NCI-H460 (cell line): ENCODE data around the gene FAM25G. TPM values are rescaled to one million over a fixed set of nuclear protein-coding genes. Genes with fewer than 3 reads are reported as not detected.
"Not testable (repeated sequence)": the region's sequence is repeated elsewhere in the genome, so short reads cannot be mapped to it uniquely, and the experiment has no call there.

Experiments used
- DNase-seq: peaks from one replicate; pipeline ENCODE4 v3.0.0-alpha.2; 2016; ENCODE audit warnings: low read depth; ENCODE audit errors: extremely low read depth
- polyA plus RNA-seq: library from polyadenylated mRNA; depleted of rRNA; stranded (reverse); fragments of >200 nt; gene quantifications from 2 replicates; pipeline ENCODE4 v1.2.3, GENCODE V29; 2014; cell fraction: nucleus; rRNA removed
- total RNA-seq: library from RNA; depleted of rRNA; stranded (reverse); fragments of >200 nt; shearing (Covaris generic); gene quantifications from 2 replicates; pipeline ENCODE4 v1.2.3, GENCODE V29; 2014; rRNA removed

Gene FAM25G
- total RNA-seq, result not detected in 2 replicates
- not detected in 2 replicates for polyA plus RNA-seq

DNA sequence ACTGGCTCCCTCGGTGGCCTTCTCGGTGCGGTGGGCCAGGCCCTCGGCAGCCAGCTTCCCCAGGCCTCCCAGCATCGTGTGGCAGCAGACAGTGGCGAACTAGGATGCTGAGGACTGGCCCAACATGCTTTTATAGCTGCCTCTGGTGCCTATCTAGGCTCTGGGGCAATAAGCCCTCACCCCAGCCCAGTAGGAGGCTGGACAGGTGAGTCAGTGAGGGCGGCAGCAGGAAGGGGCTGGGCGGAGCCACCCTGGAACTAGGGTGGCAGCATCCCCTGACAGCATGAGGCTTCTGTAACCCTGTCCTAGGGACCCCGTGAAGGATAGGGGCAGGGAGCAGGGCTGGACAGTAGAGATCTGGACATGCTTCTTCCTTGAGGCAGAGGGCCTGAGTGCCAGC is at the start of gene FAM25G:
TSS of gene FAM25G (minus strand) at position 101 of the 400 bp plus-strand sequence. CDS start at position 75, 26 bp downstream.
- DNase-seq, result not testable (repeated sequence)

- DNase-seq, result not testable (repeated sequence)
Measured at GRCh38 chr10:47536430-47536829, 44.9 kb upstream of the FAM25G start.

- DNase-seq, result not testable (repeated sequence)
Measured at GRCh38 chr10:47523475-47523874, 32.0 kb upstream of the FAM25G start, which contains the start of gene AGAP9. Gene AGAP9, minus strand, starts transcription at chr10:47523638. Its CDS starts 112 bp downstream, at chr10:47523526.

DNA sequence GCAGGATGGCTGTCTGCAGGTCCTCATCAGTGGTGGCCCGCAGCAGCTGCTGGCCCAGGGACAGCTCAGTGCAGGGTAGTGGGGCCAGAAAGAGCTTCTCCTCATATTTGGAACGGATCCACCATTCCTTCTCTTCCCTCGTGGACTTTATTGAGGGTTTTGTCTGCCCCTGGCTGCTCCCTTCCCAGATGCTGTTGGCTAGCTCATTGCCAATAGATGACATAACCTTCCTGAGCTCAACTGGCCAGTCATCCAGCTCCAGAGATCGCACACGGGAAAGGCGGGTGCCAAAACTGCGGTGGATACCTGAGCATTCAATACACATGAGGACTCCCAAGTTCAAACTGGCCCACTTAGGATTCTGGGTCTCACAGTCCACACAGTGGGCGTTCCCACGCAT is 10.8 kb upstream of the FAM25G start:
- not testable (repeated sequence) for DNase-seq

DNA sequence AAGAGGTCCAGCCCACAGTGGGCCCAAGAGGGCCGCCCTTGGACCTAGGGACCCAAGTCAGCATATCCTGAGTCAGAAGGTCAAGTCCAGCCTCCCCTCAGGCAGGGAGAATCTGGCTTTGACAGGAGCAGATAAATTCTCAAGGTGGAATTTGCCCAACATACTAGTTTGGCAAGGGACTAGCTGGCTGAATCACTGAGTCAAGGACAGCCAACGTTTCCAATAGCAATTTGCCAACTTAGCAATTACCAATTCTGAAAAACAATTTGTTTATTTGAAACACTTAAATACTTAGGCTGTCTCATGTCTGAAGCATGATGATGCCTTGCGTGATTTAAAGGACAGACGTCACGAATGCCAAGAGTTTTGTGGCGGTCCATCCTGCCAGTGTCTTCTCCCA is 2.7 kb upstream of the FAM25G start:
- DNase-seq, result not testable (repeated sequence)

GRCh38 chr10:47489630-47490029 is 1.9 kb downstream of the FAM25G start:
- DNase-seq, result not testable (repeated sequence)

GRCh38 chr10:47485943-47486342 is 5.6 kb downstream of the FAM25G start:
- not testable (repeated sequence) for DNase-seq

GRCh38 chr10:47484786-47485185 is 6.7 kb downstream of the FAM25G start:
- not testable (repeated sequence) for DNase-seq

- DNase-seq, result not testable (repeated sequence)
Measured at GRCh38 chr10:47483923-47484322, 7.6 kb downstream of the FAM25G start, which contains the start of gene ANXA8. Gene ANXA8, minus strand, starts transcription at chr10:47484115. Its CDS starts 182 bp downstream, at chr10:47483933.

DNA sequence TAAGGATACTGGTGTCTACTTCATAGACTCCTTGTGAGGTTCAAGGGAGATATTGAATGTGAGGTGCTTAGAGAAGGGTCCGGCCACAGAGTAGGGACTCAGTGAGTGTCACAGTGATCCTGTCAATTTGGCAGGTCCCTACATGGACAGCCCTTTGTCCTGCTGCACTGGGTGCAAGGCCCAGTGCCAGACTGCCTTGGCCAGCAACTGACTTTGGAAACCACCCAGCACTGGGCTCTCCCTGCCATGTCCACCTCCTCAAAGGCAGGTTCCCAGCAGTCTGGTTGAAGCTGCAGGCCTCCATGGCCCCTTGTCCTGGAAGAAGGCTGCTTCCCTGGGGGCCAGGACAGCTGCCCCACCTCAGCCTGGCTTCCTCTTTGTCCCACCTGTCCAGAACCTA is 9.1 kb downstream of the FAM25G start:
- DNase-seq, result not testable (repeated sequence)

GRCh38 chr10:47481768-47482181 is 9.7 kb downstream of the FAM25G start:
- not testable (repeated sequence) for DNase-seq

DNA sequence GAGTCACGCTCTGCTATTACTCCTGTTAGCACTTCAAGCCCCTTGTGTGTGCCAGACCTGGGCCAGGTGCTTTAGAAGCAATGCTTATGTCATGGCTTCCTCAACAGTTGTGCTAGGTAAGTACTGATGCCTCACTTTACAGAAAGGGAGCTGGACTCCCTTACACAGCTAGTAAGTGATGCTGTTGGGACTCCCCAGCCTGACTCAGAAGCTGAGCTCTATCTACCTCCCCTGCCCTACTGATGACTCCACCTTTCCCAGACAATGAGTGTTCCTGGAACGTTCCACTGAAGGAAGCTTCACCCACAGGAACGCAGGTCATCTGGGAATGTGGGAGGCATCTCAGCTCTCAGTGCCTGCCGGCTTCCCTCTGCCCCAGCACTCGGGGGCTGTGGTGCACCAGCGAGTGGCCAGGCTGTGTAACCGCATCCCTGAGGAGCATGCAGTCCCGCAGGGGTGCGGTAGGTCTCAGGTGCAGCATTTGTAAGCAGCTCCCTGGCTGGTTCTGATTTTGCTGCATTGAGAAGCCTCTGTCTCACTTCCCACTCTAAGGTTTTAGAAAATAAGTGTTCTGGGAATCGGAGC is 10.2 kb downstream of the FAM25G start:
- not testable (repeated sequence) for DNase-seq

DNA sequence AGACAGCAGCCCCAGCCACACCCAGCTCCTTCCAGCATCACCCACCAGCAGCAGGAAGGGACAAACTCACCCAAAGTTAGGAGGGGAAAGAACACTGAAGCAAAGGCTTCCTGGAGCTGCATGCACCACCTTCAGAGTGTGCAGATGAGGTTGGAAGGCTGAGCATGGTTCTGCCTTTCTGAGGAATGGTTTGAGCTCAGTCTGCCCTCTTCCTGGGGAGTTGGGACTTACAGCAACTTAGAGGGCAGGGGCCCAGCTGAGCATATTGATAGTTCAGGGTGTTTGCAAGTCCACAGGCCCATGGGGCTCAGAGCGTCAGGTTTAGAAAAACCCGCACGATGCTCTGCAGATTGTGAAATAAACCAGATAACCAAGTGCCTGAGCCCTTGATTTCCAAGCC is 11.4 kb downstream of the FAM25G start:
- DNase-seq, result not testable (repeated sequence)

- not testable (repeated sequence) for DNase-seq
Measured at GRCh38 chr10:47478114-47478513, 13.4 kb downstream of the FAM25G start.

- DNase-seq, result not testable (repeated sequence)
Measured at GRCh38 chr10:47477078-47477477, 14.4 kb downstream of the FAM25G start.

DNA sequence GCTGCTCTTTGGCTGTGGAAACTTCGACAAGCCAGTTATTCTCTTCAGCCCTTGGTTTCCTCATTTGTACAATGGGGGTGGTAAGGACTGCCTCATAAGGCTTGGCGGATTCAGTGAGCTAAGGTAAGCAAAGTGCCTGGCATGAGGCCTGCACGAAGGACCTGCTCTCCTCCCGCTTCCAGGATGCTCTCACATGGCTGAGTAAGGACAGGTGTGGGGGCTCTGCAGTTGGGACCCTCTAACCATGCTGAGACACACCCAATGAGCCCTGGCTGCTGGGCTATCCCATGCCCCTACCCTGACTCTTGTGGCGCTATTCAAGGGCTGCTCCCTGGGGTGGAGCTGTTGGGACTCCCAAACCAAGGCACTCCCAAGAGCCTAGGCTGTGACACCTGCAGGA is 16.4 kb downstream of the FAM25G start:
- not testable (repeated sequence) for DNase-seq

DNA sequence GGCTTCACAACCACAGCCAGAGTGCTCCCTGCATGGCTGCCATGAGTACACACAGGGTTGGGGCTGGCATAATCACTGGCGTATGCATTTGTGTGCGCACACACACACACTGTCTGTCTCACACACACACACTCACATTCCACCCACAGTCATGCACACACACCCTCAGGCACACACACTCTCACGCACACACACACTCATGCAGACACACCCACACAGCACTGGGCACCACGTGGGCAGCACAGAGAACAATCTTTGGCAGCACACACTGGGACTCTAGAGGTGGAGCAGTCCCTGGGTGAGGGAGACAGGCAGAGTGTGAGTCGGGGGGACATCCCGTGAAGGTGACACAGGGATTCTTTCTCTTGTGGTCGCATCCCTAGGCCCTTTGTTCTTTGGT is 18.0 kb downstream of the FAM25G start:
- not testable (repeated sequence) for DNase-seq

DNA sequence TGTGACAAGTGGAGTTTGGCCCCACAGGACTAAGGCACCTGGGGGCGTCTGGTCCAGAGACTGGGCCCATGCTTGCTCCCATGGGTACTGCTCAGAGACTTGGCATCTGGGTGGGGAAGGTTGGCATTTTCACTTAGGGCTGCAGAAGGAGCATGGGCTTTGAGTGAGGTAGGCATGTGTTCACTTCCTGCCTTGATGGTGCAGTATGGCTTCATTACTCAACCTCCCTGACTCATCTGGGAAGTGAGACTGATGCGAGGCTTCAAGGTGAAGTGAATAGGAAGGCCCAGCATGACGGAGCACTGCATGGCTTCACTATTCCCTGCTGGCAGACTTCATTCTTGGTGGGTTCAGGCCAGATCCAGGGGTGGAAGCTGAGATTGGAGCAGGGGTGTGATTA is 18.9 kb downstream of the FAM25G start:
- DNase-seq, result not testable (repeated sequence)

- DNase-seq, result not testable (repeated sequence)
Measured at GRCh38 chr10:47472072-47472471, 19.4 kb downstream of the FAM25G start.

GRCh38 chr10:47468731-47469528 is 22.6 kb downstream of the FAM25G start:
- DNase-seq, result not testable (repeated sequence)

GRCh38 chr10:47467957-47468356 is 23.5 kb downstream of the FAM25G start:
- not testable (repeated sequence) for DNase-seq
